Erythroblast (primary cell): ENCODE measurements around the gene EVC2.

Source experiments
- GATA1 ChIP-seq: IDR thresholded peaks from 2 replicates; pipeline ENCODE4 v1.6.1; 2011; ENCODE audit warnings: low read depth, mild to moderate bottlenecking, control low read depth, low read length, moderate library complexity
- POLR2A ChIP-seq: IDR thresholded peaks from 2 replicates; pipeline ENCODE4 v1.6.1; 2011; ENCODE audit warnings: mild to moderate bottlenecking, low read length

GRCh38 chr4:5638316-5638715 is 70.0 kb downstream of the EVC2 start:
- no peak for TF ChIP-seq POLR2A
- TF ChIP-seq GATA1: no peak
